ENCODE data around the gene ZNF821.
A peak's percentile ranks its signal among the peaks of the same experiment; 100 is the strongest.

DNA sequence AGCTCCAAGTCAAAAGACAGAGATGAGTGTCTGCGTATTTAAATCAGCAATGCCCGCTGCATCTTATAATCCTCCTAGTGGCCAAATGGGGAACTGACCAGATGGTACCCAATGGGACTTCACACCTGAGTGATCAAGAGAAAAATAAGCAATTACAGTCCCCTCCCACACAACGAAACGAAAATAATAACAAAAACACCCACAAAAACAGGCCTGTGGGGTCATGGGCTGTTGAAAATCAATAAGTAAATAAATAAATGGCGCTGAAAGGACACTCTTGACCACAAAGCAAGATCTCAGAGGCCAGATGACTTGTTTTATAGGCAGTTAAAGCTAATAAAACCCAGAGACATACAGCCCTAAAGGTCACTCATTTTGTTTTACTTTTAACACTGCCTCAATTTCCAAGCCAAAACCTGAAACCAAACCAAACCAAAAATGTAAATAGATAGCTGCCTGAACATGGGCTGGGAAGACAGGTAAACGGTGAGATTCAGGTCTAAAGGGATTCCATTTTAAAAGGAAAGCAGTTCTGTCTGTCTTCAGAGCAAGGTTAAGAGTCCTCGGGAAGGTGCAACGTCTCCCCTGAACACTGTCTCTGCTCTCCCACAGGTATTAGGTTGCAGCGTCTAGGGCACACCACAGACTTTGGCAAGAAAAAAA lies 1.3 kb downstream of the ZNF821 start:
- TF ChIP-seq CTCF (optimal IDR thresholded peaks at IDR 0.05 in 1 of 3, IDR thresholded peaks at IDR 0.05 in 1 of 3, conservative IDR thresholded peaks at IDR 0.05 in 1 of 3; ENCODE audit: extremely low read depth in 1 of 3, insufficient read depth in 2 of 3, low read length in 3 of 3) = peak; percentile 70 to 90 (median 79)
- TF ChIP-seq EZH2 (IDR thresholded peaks at IDR 0.05; ENCODE audit: low read length) = no peak
